ENCODE measurements around the gene RGMB. TPM values are rescaled to one million over a fixed set of nuclear protein-coding genes. Genes with fewer than 3 reads are reported as not detected.
A peak's percentile ranks its signal among the peaks of the same experiment; 100 is the strongest.

Gene RGMB
- total RNA-seq, 1 experiment from 2014 or later: 16.4 TPM

- no peak overlapping the region for H3K27ac Mint-ChIP-seq (ENCODE audit: unreplicated experiment)
- no peaks in the 10 kb centered on the region for H3K9me3 Mint-ChIP-seq (ENCODE audit: unreplicated experiment)
- peak overlapping the region; percentile 82 for H3K4me3 Mint-ChIP-seq (ENCODE audit: unreplicated experiment)
- H3K9me3 ChIP-seq: no peaks in the 10 kb centered on the region
- DNase-seq: no peak
- H3K36me3 ChIP-seq (ENCODE audit: control insufficient read depth, insufficient read depth, low read length): no peaks in the 10 kb centered on the region
- ChIA-PET POLR2A (no interaction called here), CTCF (interaction anchor here (0.9 to 1.2 kb wide), 3 partner anchors 51 to 1538 kb away, joined by 3 read pairs; no protein-coding TSS in a partner anchor)
- H3K36me3 Mint-ChIP-seq (ENCODE audit: insufficient read depth, unreplicated experiment): peaks cover 28% of the 10 kb centered on the region
- intact Hi-C loops (cut with micrococcal nuclease; ENCODE audit: unreplicated experiment): loop anchor here (1.0 to 2.0 kb wide), 2 partner anchors 58 to 1472 kb away; no protein-coding TSS in a partner anchor
- TF ChIP-seq, protein P1, sequence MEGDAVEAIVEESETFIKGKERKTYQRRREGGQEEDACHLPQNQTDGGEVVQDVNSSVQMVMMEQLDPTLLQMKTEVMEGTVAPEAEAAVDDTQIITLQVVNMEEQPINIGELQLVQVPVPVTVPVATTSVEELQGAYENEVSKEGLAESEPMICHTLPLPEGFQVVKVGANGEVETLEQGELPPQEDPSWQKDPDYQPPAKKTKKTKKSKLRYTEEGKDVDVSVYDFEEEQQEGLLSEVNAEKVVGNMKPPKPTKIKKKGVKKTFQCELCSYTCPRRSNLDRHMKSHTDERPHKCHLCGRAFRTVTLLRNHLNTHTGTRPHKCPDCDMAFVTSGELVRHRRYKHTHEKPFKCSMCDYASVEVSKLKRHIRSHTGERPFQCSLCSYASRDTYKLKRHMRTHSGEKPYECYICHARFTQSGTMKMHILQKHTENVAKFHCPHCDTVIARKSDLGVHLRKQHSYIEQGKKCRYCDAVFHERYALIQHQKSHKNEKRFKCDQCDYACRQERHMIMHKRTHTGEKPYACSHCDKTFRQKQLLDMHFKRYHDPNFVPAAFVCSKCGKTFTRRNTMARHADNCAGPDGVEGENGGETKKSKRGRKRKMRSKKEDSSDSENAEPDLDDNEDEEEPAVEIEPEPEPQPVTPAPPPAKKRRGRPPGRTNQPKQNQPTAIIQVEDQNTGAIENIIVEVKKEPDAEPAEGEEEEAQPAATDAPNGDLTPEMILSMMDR (IDR thresholded peaks at IDR 0.05; ENCODE audit: insufficient read depth in 1 of 2, low read depth in 1 of 2, low read length in 1 of 2, severe bottlenecking in 1 of 2, unreplicated experiment in 1 of 2): no peak
- H3K27me3 Mint-ChIP-seq (ENCODE audit: insufficient read depth, unreplicated experiment): no peaks in the 10 kb centered on the region
- H3K4me3 ChIP-seq (ENCODE audit: low read depth, low read length): peak overlapping the region; percentile 46
- H3K27me3 ChIP-seq (replicated peaks; ENCODE audit: control insufficient read depth, insufficient read depth, low read length): no peaks in the 10 kb centered on the region; the same call in 1 of the 2 replicates
- peaks cover 8% of the 10 kb centered on the region for H3K4me1 ChIP-seq
- no TSS peak for BruUV-seq (replicated peaks)
- H3K4me1 Mint-ChIP-seq (ENCODE audit: low read depth, unreplicated experiment): peaks cover 9% of the 10 kb centered on the region
Measured at GRCh38 chr5:98768960-98769209, 4.6 kb upstream of the RGMB start.

DNA sequence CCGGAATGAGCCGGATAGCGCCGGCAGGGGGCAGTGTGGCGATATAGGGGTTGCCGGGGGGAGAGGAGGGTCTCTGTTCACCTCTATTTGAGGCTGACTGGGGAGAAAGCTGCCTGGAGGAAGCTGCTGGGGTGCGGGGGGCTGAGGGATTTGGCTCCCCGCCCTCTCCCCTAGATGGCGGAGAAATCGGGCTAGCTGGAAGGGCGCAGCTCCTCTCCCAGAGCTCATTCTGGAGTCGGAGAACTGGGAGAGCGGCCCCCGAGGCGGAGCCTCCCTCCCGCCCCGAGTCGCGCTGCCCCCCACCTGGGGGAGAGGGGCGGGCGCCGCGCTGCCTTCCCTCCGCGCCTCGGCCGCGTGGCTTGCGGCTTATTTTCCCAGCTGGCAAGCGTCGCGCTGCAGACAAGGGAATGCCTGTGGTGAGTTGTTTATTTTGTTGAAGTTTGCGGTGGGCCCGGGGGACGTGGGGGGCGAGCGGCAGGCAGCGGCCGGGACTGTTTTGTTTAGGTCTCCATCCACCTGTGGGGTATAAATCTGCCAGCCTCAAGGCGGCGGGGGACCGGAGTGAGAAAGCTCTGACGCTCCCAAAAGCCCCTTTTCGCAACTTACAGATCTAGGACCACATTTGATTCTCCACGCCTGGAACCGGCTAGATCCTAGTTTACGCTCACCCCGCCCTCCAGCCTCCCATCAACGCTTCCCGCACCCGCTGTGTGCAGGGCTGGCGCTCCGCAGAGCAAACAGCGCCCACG lies 4.1 kb upstream of the RGMB start:
- intact Hi-C loops (cut with micrococcal nuclease; ENCODE audit: unreplicated experiment): loop anchor here (2.0 kb wide), 1 partner anchor 57 kb away; no protein-coding TSS in a partner anchor
- POLR2A ChIA-PET: no interaction called here
- peak in 1 of 2 experiments; percentile 52 for DNase-seq

DNA sequence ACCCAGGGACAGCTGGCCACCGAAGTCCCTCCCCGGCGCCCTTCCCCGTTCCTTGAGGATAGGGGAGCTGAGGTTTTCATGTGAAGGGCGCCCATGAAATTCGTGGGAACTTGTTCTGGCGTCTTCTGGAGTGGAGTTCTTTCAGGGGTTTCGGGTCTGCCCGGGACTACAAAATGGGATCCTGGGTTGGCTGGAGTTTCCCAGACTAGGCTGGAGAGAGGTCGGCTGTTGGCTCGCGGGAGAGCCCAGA lies 3.6 kb upstream of the RGMB start:
- peak overlapping the region; percentile 82 for H3K27ac Mint-ChIP-seq (ENCODE audit: unreplicated experiment)
- H3K4me1 Mint-ChIP-seq (ENCODE audit: low read depth, unreplicated experiment): peaks cover 9% of the 10 kb centered on the region
- H3K36me3 ChIP-seq (ENCODE audit: control insufficient read depth, insufficient read depth, low read length): no peaks in the 10 kb centered on the region
- H3K4me3 ChIP-seq (ENCODE audit: low read depth, low read length): peak overlapping the region; percentile 46
- peak overlapping the region; percentile 82 for H3K4me3 Mint-ChIP-seq (ENCODE audit: unreplicated experiment)
- H3K36me3 Mint-ChIP-seq (ENCODE audit: insufficient read depth, unreplicated experiment): peaks cover 28% of the 10 kb centered on the region
- H3K27me3 Mint-ChIP-seq (ENCODE audit: insufficient read depth, unreplicated experiment): no peaks in the 10 kb centered on the region
- no peaks in the 10 kb centered on the region; the same call in 1 of the 2 replicates for H3K27me3 ChIP-seq (replicated peaks; ENCODE audit: control insufficient read depth, insufficient read depth, low read length)
- DNase-seq: no peak
- CTCF ChIA-PET: interaction anchor here (0.6 to 2.4 kb wide), 2 partner anchors 27 to 98 kb away, joined by 3 to 20 read pairs; no protein-coding TSS in a partner anchor
- no peaks in the 10 kb centered on the region for H3K9me3 Mint-ChIP-seq (ENCODE audit: unreplicated experiment)
- BruUV-seq (replicated peaks): no TSS peak
- H3K4me1 ChIP-seq: peaks cover 8% of the 10 kb centered on the region
- intact Hi-C loops (cut with micrococcal nuclease; ENCODE audit: unreplicated experiment): loop anchor here (2.0 to 10.0 kb wide), 6 partner anchors 57 to 1588 kb away; partner anchors contain the start of gene RIOK2
- H3K9me3 ChIP-seq: no peaks in the 10 kb centered on the region
- POLR2A ChIA-PET: no interaction called here
- TF ChIP-seq, protein P1 (IDR thresholded peaks at IDR 0.05; ENCODE audit: insufficient read depth in 1 of 2, low read depth in 1 of 2, low read length in 1 of 2, severe bottlenecking in 1 of 2, unreplicated experiment in 1 of 2): no peak

More for the DNA sequence above, 4.1 kb upstream of the RGMB start:
- BruUV-seq (replicated peaks): no TSS peak
- H3K9me3 ChIP-seq: no peaks in the 10 kb centered on the region
- Mint-ChIP-seq H3K27me3 (ENCODE audit: insufficient read depth, unreplicated experiment) (no peaks in the 10 kb centered on the region), H3K4me3 (ENCODE audit: unreplicated experiment) (peak overlapping the region; percentile 82), H3K9me3 (ENCODE audit: unreplicated experiment) (no peaks in the 10 kb centered on the region), H3K27ac (ENCODE audit: unreplicated experiment) (peak overlapping the region; percentile 82), H3K4me1 (ENCODE audit: low read depth, unreplicated experiment) (peaks cover 9% of the 10 kb centered on the region), H3K36me3 (ENCODE audit: insufficient read depth, unreplicated experiment) (peaks cover 28% of the 10 kb centered on the region)
- peaks cover 8% of the 10 kb centered on the region for H3K4me1 ChIP-seq
- TF ChIP-seq, protein P1 (IDR thresholded peaks at IDR 0.05; ENCODE audit: insufficient read depth in 1 of 2, low read depth in 1 of 2, low read length in 1 of 2, severe bottlenecking in 1 of 2, unreplicated experiment in 1 of 2): peak; percentile 42 to 69
- no peaks in the 10 kb centered on the region for H3K36me3 ChIP-seq (ENCODE audit: control insufficient read depth, insufficient read depth, low read length)
- CTCF ChIA-PET: interaction anchor here (0.6 to 2.4 kb wide), 5 partner anchors 27 to 1538 kb away, joined by 3 to 20 read pairs (median 3); no protein-coding TSS in a partner anchor
- H3K27me3 ChIP-seq (replicated peaks; ENCODE audit: control insufficient read depth, insufficient read depth, low read length): no peaks in the 10 kb centered on the region; the same call in 1 of the 2 replicates
- peak overlapping the region; percentile 46 for H3K4me3 ChIP-seq (ENCODE audit: low read depth, low read length)

Data from Caco-2 (cell line).